Ammon's horn (tissue), 1 donor: ENCODE results near the gene CNTD1.
"Not testable (repeated sequence)": the region's sequence is repeated elsewhere in the genome, so short reads cannot be mapped to it uniquely, and the experiment has no call there.

Experiments
- DNase-seq: peaks from one replicate; pipeline ENCODE4 v3.0.0-alpha.2; 2016; ENCODE audit warnings: low spot score

CNTD1 gene

DNA sequence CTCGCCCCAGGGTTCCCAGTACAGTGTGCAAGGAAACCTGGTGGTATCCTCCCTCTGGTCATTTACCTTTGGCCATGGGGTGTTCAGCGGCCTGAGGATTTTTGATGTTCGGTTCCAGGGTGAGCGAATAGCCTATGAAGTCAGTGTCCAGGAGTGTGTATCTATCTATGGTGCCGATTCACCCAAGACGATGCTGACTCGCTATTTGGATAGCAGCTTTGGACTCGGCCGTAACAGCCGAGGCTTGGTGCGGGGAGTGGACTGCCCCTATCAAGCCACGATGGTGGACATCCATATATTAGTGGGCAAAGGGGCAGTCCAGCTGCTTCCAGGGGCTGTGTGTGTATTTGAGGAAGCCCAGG, 46.9 kb downstream of the CNTD1 start:
- DNase-seq = no peak

DNA sequence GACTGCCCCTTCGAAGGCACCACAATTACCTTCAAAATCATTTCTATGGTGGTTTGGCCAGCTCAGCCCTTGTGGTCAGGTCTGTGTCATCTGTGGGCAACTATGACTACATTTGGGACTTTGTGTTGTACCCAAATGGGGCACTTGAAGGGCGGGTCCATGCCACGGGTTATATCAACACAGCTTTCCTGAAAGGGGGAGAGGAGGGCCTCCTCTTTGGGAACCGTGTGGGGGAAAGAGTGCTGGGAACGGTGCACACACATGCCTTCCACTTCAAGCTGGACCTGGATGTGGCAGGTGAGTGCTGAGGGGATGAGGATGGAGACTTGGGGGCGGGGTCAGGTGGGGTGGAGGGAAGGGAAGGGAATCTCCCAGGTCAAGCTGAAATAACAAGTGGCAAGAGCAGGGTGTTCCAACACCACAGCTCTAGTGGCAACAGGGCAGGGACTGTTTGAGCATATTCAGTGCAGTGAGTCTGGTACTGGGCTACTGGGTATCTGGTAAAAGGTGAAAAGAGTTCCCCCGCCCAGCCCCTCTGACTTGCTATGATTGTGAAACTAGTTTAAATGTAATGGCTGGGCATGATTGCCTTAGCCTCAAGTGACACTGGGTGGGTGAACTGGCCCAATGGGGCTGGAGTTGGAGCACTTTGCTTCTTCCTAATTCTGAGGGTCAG, 47.4 kb downstream of the CNTD1 start:
- DNase-seq = no peak

DNA sequence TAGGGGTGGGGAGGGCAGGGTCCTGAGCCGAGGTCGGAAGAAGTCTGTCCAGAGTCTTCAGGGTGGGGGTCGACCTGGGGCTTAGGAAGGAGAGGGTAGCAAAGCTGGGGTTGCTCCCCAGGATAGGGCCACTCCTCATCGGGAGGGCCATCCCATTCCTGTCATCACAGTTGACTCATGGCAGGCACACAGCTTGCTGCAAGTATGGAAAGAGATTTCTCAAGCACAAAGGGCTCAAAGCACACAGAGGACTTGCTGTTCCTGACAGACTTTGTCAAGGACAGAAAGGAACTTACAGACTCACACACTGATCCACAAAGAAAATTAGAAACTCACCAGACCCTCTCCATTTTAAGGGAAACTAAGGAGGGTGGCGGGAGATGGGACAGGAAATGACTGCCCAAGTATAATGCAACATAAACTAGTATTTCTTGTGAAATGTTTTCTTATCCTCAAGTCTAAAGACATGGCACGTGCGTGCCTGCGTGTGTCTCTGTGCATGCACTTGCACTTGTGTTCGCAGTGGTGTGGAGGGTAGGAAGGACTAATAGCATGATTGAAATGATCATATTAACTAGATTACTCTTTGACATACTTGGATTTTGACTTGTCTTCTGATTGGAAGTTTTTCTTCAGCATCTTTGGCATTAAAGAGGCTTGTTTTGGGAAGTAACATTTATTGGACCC, 48.1 kb downstream of the CNTD1 start:
- no peak for DNase-seq

DNA sequence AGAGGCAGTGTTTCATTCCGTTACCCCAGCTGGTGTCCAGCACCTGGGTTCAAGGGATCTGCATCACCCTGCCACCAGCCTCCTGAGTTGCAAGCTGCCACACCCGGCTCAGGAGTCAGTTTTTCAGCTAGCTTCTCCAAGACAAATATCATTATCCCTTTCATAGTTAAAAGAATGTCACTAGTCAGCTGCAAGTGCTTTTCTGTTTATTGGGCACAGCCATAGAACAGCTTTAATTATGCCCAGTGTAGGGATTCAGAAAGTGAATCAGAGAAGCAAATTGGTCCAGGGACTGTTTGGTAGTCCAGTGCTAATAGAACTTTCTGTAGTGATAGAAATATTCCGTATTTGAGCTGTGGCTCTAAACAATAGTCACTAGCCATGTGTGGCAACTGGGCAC, 49.4 kb downstream of the CNTD1 start:
- DNase-seq = no peak

DNA sequence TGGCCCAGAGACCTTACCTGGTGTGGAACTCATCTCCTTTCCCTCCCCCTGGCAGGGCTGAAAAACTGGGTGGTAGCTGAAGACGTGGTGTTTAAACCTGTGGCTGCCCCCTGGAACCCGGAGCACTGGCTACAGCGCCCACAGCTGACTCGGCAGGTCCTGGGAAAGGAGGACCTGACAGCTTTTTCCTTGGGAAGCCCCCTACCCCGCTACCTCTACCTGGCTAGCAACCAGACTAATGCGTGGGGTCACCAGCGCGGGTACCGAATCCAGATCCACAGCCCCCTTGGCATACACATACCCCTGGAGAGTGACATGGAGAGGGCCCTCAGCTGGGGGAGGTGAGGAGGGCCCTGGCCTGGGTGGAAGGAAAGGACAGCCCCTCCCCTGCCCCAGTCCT, 50.4 kb downstream of the CNTD1 start:
- no peak for DNase-seq

DNA sequence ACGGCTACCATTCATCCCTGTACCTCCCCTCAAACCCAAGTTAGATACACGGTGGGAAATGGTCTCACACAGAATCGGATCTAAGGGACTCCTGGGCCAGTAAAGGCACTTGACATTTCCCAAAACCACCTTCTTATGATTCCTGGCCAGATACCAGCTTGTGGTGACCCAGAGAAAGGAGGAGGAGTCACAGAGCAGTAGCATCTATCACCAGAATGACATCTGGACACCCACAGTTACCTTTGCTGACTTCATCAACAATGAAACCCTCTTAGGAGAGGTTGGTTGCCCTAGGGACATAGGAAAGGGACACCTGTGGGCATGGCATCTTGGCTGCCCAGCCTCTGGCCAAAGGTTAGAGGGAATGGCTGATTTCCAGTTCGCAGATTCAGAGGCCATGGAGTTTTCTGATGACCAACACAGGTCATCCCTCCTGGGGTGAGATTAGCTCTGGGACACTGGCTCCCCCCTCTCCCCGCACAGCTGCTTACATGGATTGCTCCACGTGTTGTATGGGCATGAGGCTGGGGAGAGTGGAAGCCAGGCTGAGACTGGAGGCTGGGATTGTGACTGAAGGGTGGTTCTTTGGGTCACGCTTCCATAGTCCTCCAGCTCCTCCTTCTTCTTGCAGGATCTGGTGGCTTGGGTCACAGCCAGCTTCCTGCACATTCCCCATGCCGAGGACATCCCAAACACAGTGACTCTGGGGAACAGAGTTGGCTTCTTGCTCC, 51.0 kb downstream of the CNTD1 start:
- DNase-seq = no peak

DNA sequence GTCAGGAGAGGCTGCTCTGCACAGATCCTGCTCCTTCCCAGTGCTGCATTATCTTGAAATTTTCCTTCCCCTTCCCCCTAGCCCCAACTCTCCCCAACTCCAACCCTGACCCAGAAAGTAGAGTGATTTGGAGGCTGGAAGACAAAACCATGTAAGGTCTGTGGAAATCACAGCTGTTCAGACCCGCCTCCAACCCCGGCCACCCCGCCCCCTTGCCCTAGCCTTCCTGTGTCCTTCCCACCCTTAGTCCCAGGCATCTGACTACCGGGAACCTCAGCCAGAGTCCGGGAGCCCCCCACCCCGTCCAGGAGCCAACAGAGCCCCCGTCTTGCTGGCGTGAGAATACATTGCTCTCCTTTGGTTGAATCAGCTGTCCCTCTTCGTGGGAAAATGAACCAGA, 52.3 kb downstream of the CNTD1 start, which contains the start of gene AOC3:
Gene AOC3, plus strand, starts transcription at position 246 of the 400 bp plus-strand sequence. Its CDS starts 145 bp downstream, at position 391.
- DNase-seq = no peak

DNA sequence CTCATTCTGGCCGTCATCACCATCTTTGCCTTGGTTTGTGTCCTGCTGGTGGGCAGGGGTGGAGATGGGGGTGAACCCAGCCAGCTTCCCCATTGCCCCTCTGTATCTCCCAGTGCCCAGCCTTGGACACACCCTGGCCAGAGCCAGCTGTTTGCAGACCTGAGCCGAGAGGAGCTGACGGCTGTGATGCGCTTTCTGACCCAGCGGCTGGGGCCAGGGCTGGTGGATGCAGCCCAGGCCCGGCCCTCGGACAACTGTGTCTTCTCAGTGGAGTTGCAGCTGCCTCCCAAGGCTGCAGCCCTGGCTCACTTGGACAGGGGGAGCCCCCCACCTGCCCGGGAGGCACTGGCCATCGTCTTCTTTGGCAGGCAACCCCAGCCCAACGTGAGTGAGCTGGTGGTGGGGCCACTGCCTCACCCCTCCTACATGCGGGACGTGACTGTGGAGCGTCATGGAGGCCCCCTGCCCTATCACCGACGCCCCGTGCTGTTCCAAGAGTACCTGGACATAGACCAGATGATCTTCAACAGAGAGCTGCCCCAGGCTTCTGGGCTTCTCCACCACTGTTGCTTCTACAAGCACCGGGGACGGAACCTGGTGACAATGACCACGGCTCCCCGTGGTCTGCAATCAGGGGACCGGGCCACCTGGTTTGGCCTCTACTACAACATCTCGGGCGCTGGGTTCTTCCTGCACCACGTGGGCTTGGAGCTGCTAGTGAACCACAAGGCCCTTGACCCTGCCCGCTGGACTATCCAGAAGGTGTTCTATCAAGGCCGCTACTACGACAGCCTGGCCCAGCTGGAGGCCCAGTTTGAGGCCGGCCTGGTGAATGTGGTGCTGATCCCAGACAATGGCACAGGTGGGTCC, 52.9 kb downstream of the CNTD1 start:
- DNase-seq = not testable (repeated sequence)

DNA sequence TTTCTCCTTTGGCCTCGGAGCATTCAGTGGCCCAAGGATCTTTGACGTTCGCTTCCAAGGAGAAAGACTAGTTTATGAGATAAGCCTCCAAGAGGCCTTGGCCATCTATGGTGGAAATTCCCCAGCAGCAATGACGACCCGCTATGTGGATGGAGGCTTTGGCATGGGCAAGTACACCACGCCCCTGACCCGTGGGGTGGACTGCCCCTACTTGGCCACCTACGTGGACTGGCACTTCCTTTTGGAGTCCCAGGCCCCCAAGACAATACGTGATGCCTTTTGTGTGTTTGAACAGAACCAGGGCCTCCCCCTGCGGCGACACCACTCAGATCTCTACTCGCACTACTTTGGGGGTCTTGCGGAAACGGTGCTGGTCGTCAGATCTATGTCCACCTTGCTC, 53.7 kb downstream of the CNTD1 start:
- DNase-seq = no peak

DNA sequence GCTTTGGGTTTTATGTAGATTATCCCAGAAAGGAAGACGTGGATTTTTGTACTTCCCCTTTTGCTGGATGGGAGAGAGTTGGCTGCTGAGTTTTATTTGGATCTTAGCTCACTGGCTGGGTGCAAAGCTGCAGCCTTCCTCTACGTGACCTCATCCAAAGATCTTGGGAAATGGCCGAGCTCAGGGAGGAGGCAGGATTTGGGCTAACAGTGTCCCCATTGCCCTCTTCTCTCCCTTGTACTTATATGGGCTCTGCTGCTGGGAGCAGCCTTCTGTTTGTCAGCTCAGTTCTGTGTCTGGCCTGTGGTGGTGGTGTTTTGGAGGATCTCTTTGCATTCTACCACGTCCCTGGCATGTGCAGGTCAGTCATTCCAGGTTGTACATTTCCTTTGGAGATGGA, 54.3 kb downstream of the CNTD1 start:
- no peak for DNase-seq

DNA sequence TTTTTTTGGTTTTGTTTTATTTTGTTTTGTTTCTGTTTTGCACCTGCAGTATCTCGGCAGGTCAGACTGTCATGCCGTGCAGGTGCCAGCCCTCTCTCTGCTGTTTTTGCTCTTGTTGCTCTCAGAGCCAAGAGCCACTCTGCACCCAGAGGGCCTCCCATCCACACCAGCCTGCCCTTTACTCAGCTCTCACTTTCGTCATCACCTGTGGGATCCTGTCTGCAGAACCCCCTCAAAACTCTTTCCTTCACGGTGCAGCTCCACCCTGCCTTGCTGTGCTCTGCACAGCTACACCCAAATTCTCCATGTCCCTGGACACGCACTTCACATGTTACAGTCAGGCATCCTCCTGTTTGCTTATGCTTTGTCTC, 54.9 kb downstream of the CNTD1 start:
- DNase-seq = no peak

DNA sequence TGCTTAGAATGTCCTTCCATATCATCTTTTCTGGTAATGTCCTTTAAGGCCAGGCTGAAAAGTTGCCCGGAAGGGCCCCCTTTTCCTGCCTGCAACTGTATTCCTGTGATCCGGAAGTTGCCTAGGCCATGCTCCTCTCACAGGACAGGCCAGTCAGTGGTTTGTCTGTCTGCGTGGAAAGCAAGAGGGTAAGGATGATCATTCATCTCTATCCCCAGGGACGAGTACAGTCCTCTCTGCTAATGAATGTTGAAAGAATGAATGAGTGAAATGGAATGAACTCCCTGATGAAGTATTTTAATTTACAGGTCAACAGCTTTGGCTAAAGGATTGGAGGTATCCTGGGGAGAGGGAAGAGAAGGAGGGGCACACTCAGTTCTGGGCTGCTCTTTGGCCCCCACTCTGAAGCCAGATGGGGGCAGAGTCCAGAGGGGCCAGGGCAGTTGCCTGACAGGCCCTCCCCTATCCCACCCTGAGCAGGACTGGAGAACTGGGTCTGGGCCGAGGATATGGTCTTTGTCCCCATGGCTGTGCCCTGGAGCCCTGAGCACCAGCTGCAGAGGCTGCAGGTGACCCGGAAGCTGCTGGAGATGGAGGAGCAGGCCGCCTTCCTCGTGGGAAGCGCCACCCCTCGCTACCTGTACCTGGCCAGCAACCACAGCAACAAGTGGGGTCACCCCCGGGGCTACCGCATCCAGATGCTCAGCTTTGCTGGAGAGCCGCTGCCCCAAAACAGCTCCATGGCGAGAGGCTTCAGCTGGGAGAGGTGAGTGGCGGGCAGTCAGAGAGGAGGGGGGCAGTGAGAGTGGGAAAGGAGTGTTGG, 55.5 kb downstream of the CNTD1 start:
- DNase-seq = no peak

DNA sequence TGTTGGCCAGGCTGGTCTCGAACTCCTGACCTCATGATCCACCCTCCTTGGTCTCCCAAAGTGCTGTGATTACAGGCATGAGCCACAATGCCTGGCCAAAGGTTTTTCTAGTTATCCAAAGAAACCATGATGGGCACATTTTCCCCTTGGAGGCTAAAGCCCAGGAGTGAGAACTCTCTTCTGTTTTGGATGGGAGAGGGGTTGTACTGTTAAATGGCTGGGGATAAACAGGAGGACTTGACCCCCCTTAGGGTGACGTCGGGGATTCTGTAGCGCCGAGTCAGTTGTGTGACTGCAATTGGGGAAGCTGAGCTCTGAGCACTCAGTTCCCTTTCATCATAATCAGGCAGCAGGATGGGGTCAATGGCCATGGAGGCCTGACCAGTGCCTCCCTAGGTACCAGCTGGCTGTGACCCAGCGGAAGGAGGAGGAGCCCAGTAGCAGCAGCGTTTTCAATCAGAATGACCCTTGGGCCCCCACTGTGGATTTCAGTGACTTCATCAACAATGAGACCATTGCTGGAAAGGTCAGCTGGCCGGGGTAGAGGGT, 56.5 kb downstream of the CNTD1 start:
- no peak for DNase-seq

DNA sequence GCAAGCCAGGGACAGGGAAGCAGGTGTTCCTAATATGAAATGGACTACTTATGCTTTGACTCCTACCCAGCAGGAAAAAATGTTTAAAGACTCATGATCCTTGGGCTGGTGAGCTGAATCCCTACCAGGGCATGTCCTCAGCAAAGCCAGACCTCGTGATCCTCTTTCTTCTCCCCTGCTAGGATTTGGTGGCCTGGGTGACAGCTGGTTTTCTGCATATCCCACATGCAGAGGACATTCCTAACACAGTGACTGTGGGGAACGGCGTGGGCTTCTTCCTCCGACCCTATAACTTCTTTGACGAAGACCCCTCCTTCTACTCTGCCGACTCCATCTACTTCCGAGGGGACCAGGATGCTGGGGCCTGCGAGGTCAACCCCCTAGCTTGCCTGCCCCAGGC, 57.4 kb downstream of the CNTD1 start:
- DNase-seq = not testable (repeated sequence)

DNA sequence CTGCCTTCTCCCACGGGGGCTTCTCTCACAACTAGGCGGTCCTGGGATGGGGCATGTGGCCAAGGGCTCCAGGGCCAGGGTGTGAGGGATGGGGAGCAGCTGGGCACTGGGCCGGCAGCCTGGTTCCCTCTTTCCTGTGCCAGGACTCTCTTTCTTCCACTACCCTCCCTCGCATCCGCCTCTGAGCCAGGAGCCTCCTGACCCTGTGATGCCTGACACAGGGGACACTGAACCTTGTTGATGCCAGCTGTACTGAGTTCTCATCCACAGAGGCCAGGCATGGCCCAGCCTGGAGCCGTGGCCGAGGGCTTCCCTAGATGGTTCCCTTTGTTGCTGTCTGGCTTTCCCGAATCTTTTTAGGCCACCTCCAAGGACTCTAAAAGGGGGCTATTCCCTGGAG, 57.9 kb downstream of the CNTD1 start:
- not testable (repeated sequence) for DNase-seq

DNA sequence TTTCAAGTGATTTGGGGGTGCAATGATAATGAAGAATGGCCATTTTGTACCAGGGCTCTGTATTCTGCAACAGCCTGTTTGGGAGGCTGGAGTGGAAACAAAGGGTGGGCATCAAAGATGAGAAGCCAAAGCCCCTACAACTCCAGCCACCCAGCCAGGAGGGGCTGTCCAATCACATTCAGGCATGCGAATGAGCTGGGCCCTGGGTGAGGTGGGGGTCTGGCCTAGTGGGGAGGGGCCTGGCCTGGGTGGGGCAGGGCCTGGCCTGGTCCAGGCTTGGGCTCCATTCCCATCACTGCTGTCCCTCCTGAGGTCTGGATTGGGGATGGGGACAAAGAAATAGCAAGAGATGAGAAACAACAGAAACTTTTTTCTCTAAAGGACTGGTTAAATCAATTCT, 58.7 kb downstream of the CNTD1 start:
- no peak for DNase-seq
